NCI-H2227 (cell line): ENCODE measurements around the gene STAT5A.
A peak's percentile ranks its signal among the peaks of the same experiment; 100 is the strongest.
"Not testable (repeated sequence)": the region's sequence is repeated elsewhere in the genome, so short reads cannot be mapped to it uniquely, and the experiment has no call there.

Source experiments
- DNase-seq: peaks from one replicate; lab custom pipeline; 2025; ENCODE audit not compliant: unreplicated experiment; lab: John Stamatoyannopoulos, UW

Gene STAT5A

GRCh38 chr17:42287977-42288802, at the start of gene STAT5A:
Gene STAT5A (plus strand): TSS chr17:42288498. CDS start chr17:42289412, 914 bp downstream.
- DNase-seq, result peak; percentile 80

DNA sequence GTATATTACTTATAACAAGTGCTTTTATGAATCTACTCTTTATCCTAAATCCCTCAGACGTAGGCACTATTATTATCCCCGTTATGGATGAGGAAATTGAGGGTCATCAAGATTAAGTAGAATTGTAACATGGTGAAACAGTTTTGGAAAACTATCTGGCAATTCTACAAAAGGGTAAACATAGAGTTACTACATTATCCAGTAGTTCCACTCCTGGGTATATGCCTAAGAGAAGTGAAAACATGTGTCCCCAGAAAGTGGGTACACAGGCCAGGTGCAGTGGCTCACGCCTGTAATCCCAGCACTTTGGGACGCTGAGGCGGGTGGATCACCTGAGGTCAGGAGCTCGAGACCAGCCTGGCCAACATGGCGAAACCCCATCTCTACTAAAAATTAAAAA, 48.7 kb upstream of the STAT5A start:
- not testable (repeated sequence) for DNase-seq

GRCh38 chr17:42240201-42240600, 48.1 kb upstream of the STAT5A start:
- DNase-seq, result no peak

GRCh38 chr17:42240863-42241262, 47.4 kb upstream of the STAT5A start:
- DNase-seq, result not testable (repeated sequence)

- no peak for DNase-seq
Measured at GRCh38 chr17:42241871-42242270, 46.4 kb upstream of the STAT5A start.

- no peak for DNase-seq
Measured at GRCh38 chr17:42243493-42243982, 44.8 kb upstream of the STAT5A start.

DNA sequence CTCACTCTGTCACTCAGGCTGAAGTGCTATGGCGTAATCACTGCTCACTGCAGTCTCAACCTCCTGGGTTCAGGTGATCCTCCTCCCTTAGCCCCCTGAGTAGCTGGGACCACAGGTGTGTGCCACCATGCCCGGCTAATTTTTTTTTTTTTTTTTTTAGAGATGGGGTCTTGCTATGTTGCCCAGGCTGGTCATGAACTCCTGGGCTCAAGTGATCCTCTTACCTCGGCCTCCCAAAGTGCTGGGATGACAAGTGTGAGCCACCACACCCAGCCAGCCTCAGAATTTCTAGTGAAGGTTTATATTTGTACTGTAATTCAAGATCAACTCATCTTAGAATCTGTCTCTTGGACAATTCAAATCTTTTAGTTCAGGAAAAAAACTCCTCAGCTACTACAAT, 44.2 kb upstream of the STAT5A start:
- not testable (repeated sequence) for DNase-seq

DNA sequence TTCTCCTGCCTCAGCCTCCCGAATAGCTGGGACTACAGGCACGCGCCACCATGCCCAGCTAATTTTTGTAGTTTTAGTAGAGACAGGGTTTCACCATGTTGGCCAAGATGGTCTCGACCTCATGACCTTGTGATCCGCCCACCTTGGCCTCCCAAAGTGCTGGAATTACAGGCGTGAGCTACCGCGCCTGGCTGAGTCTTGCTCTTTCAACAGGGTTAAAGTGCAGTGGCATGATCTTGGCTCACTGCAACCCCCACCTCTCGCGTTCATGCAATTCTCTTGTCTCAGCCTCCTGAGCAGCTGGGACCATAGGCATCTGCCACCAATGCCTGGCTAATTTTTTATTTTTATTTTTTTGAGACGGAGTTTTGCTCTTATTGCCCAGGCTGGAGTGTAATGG, 43.1 kb upstream of the STAT5A start:
- DNase-seq, result not testable (repeated sequence)

GRCh38 chr17:42246515-42246914, 41.8 kb upstream of the STAT5A start:
- no peak for DNase-seq

GRCh38 chr17:42247734-42248133, 40.6 kb upstream of the STAT5A start:
- no peak for DNase-seq

- DNase-seq, result peak; percentile 88
Measured at GRCh38 chr17:42248351-42249179, 39.7 kb upstream of the STAT5A start.

- DNase-seq, result no peak
Measured at GRCh38 chr17:42249681-42250446, 38.4 kb upstream of the STAT5A start.

DNA sequence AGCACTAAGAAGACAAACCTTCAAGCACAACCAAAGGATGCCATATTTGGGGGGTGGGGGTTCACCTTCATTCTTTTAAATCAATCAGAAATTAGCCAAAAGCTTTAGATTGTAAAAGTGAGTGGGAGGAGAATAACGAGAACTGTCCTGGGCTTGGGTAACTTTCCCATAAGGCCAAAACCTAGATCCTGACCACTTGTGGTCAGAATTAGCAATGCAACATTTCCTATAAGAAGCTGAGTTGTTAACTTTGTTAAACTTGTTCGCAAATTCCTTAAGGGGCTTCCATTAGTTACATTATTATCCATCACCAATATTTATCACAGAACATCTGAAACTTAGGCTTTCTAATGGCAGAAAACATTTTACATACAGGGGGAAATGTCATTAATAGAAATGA, 37.2 kb upstream of the STAT5A start:
- DNase-seq, result no peak

- DNase-seq, result no peak
Measured at GRCh38 chr17:42252597-42253550, 35.4 kb upstream of the STAT5A start.

GRCh38 chr17:42253578-42253977, 34.7 kb upstream of the STAT5A start:
- DNase-seq, result no peak

DNA sequence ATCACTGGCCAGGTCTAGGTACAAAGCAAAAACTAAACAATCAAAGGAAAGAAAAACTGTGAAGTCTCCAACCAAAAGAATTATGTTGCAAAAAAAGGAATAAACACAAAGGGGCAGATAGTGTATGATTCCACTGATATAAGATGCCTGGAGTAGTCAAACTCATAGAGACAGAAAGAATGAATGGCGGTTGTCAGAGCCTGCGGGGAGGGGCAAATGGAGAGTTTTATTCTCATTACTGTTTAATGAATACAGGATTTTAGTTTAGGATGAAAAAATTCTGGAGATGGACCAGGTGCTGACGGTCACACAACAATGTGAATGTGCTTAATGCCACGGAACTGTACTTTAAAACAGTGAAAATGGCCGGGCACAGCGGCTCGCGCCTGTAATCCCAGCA, 32.9 kb upstream of the STAT5A start:
- DNase-seq, result no peak

- no peak for DNase-seq
Measured at GRCh38 chr17:42260318-42260717, 28.0 kb upstream of the STAT5A start.

DNA sequence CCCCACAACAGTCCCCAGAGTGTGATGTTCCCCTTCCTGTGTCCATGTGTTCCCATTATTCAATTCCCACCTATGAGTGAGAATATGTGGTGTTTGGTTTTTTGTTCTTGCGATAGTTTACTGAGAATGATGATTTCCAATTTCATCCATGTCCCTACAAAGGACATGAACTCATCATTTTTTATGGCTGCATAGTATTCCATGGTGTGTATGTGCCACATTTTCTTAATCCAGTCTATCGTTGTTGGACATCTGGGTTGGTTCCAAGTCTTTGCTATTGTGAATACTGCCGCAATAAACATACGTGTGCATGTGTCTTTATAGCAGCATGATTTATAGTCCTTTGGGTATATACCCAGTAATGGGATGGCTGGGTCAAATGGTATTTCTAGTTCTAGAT, 23.9 kb upstream of the STAT5A start:
- not testable (repeated sequence) for DNase-seq

- DNase-seq, result no peak
Measured at GRCh38 chr17:42266462-42266861, 21.8 kb upstream of the STAT5A start.
